GM12878 (cell line): ENCODE data around the gene SPIRE1.

ENCODE experiments used
- ATF7 ChIP-seq: fragments of 450-650 bp; IDR thresholded peaks from 2 replicates; pipeline ENCODE4 v1.6.1; 2016; ENCODE audit warnings: low read depth, mild to moderate bottlenecking
- BCL11A ChIP-seq: IDR thresholded peaks from 2 replicates; pipeline ENCODE4 v1.6.1; 2011; ENCODE audit warnings: low read depth, low read length
- CHD2 ChIP-seq: IDR thresholded peaks from 2 replicates; pipeline ENCODE4 v1.6.1; 2011; ENCODE audit warnings: low read depth, low read length, improper control_type of control experiment, borderline replicate concordance
- EP300 ChIP-seq, 2 experiments: fragments of 150-350 bp in 1 of 2; IDR thresholded peaks; 2 replicates each; pipeline ENCODE4 v1.6.1; 2011 to 2012; ENCODE audit warnings: low read depth in 2 of 2, low read length in 2 of 2, borderline replicate concordance in 1 of 2, improper control_type of control experiment in 1 of 2, inconsistent platforms in 1 of 2; ENCODE audit not compliant: control insufficient read depth in 1 of 2
- EZH2 ChIP-seq: IDR thresholded peaks from 2 replicates; pipeline ENCODE4 v1.6.1; 2012; ENCODE audit warnings: low read depth, mild to moderate bottlenecking, control low read depth, inconsistent platforms, low read length, borderline replicate concordance; ENCODE audit not compliant: control insufficient read depth
- NR2C2 ChIP-seq: IDR thresholded peaks from 2 replicates; pipeline ENCODE4 v1.6.1; 2011; ENCODE audit warnings: borderline replicate concordance, low read depth; ENCODE audit not compliant: control insufficient read depth, insufficient read length
- POLR2AphosphoS5 ChIP-seq: IDR thresholded peaks from 2 replicates; pipeline ENCODE4 v1.6.1; 2011; ENCODE audit warnings: mild to moderate bottlenecking, low read length, inconsistent platforms
- TCF12 ChIP-seq: IDR thresholded peaks from 2 replicates; pipeline ENCODE4 v1.6.1; 2011; ENCODE audit warnings: low read depth, mild to moderate bottlenecking, low read length
- TF ChIP-seq, protein P1 (sequence below), 3 experiments: IDR thresholded peaks in 2 of 3; conservative IDR thresholded peaks in 1 of 3; 2 replicates each; pipeline ENCODE4 v1.5.1; 2011; ENCODE audit warnings: low read depth in 3 of 3, low read length in 3 of 3, mild to moderate bottlenecking in 3 of 3, control low read depth in 2 of 3, moderate library complexity in 2 of 3, inconsistent platforms in 1 of 3, mixed read lengths in 1 of 3; ENCODE audit not compliant: control insufficient read depth in 2 of 3, insufficient read depth in 1 of 3; ENCODE audit errors: extremely low read depth in 1 of 3

DNA sequence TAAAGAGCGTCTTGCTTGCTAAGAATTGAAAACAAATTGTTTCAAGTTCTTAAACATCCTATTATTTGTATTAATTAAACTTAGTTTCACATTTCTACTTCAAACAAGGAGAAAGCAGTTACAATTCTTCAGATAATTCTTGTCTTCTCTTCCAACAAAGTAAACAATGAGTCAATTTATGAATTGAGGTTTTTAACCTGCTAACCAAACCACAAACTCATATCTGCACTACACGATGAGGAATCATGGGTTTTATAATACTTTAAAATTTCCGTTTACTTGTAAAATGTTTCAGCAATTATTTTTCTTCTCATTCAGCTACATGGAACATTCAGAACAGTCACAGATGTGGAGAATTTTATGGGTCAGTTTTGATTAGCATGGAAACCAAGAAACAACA, 114.2 kb downstream of the SPIRE1 start:
- TF ChIP-seq TCF12 (no peak), BCL11A (no peak), POLR2AphosphoS5 (no peak), CHD2 (no peak), EP300 (IDR thresholded peaks at IDR 0.05; ENCODE audit: borderline replicate concordance in 1 of 2, control insufficient read depth in 1 of 2, low read depth in 2 of 2, low read length in 2 of 2) (no peak), NR2C2 (no peak), EZH2 (no peak), ATF7 (no peak)
- TF ChIP-seq, protein P1, sequence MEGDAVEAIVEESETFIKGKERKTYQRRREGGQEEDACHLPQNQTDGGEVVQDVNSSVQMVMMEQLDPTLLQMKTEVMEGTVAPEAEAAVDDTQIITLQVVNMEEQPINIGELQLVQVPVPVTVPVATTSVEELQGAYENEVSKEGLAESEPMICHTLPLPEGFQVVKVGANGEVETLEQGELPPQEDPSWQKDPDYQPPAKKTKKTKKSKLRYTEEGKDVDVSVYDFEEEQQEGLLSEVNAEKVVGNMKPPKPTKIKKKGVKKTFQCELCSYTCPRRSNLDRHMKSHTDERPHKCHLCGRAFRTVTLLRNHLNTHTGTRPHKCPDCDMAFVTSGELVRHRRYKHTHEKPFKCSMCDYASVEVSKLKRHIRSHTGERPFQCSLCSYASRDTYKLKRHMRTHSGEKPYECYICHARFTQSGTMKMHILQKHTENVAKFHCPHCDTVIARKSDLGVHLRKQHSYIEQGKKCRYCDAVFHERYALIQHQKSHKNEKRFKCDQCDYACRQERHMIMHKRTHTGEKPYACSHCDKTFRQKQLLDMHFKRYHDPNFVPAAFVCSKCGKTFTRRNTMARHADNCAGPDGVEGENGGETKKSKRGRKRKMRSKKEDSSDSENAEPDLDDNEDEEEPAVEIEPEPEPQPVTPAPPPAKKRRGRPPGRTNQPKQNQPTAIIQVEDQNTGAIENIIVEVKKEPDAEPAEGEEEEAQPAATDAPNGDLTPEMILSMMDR (IDR thresholded peaks at IDR 0.05 in 2 of 3, conservative IDR thresholded peaks at IDR 0.05 in 1 of 3; ENCODE audit: control insufficient read depth in 2 of 3, extremely low read depth in 1 of 3, insufficient read depth in 1 of 3, low read depth in 3 of 3, low read length in 3 of 3): no peak
